NCI-H446 treated with DMSO at 0.1 percent for 48 hours (cell line): Measurements from ENCODE around the gene RNASEH1.
A peak's percentile ranks its signal among the peaks of the same experiment; 100 is the strongest.
"Not testable (repeated sequence)": the region's sequence is repeated elsewhere in the genome, so short reads cannot be mapped to it uniquely, and the experiment has no call there.

ENCODE experiments used
- DNase-seq: peaks from one replicate; lab custom pipeline; 2025; lab: John Stamatoyannopoulos, UW

The RNASEH1 gene

GRCh38 chr2:3519255-3520205 is 38.6 kb downstream of the RNASEH1 start, which contains the start of gene ADI1:
Gene ADI1, minus strand, starts transcription at chr2:3519531. Its CDS starts 44 bp downstream, at chr2:3519487.
- DNase-seq = peak; percentile 58

DNA sequence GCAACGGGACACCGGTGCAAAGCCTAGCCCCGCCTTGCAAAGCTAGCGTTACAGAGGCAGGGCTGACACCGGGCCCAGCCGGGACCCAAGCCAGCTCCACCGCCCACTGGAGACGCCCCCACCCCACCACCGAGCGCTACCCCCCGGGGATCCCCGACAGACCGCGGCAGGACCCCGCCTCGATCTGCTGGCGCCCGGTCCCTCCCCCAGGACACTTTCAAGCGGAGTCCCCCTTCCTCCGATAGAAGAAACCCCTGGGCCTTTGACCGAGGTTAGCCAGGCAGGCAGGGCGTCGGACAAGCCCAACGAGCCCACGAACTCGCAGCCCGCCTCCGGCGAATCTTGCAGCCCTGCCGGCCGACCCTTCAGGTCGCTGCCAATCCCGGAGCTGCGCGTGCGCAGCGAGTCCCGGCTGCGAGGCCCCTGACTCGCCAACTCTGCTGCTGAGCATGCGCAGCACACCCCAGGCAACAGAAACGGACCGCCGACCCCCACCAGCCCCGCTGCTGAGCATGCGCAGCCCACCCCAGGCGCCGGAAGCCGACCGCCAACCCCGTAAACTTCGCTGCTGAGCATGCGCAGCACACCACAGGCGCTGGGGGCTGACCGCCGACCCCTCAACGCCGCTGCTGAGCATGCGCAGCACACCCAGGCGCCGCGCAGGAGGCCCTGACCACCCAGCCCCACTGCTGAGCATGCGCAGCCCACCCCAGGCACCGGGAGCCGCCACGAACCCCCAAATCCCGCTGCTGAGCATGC is 39.5 kb downstream of the RNASEH1 start:
- DNase-seq = peak; percentile 97

GRCh38 chr2:3517948-3518495 is 40.1 kb downstream of the RNASEH1 start:
- DNase-seq = no peak

GRCh38 chr2:3516831-3517230 is 41.3 kb downstream of the RNASEH1 start:
- no peak for DNase-seq

- not testable (repeated sequence) for DNase-seq
Measured at GRCh38 chr2:3515438-3515837, 42.7 kb downstream of the RNASEH1 start.

- DNase-seq = no peak
Measured at GRCh38 chr2:3513026-3513810, 44.9 kb downstream of the RNASEH1 start.

- no peak for DNase-seq
Measured at GRCh38 chr2:3512086-3512485, 46.0 kb downstream of the RNASEH1 start.

GRCh38 chr2:3505771-3506170 is 52.4 kb downstream of the RNASEH1 start:
- no peak for DNase-seq

GRCh38 chr2:3504741-3505140 is 53.4 kb downstream of the RNASEH1 start:
- DNase-seq = no peak

GRCh38 chr2:3503483-3503882 is 54.6 kb downstream of the RNASEH1 start:
- no peak for DNase-seq

GRCh38 chr2:3503046-3503445 is 55.1 kb downstream of the RNASEH1 start:
- DNase-seq = no peak

DNA sequence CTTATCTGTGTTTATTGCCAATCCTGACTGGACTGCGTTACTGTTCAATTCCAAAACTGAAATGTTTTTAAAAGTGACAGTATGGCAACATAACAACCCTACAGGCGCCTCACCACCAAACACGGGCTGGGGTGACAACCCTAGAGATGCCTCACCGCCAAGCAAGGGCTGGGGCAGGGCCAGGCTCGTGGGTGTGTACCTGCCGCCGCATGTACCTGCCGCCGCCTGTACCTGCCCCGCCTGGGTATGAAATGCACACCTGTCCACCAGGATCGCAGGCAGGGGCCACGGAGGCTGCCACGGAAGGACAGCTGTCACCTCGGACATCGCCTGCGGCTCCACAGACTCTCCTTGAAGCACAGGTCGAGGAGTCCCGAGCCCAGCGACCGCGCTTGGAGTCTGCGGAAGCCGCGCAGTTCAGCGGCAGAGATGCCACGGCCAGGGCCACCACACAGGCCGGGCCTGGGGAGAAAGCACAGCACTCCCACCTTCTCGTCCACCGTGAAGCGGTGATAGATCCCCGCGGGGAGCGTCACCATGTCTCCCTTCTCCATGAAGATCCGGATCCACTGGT is 57.7 kb downstream of the RNASEH1 start:
- no peak for DNase-seq

DNA sequence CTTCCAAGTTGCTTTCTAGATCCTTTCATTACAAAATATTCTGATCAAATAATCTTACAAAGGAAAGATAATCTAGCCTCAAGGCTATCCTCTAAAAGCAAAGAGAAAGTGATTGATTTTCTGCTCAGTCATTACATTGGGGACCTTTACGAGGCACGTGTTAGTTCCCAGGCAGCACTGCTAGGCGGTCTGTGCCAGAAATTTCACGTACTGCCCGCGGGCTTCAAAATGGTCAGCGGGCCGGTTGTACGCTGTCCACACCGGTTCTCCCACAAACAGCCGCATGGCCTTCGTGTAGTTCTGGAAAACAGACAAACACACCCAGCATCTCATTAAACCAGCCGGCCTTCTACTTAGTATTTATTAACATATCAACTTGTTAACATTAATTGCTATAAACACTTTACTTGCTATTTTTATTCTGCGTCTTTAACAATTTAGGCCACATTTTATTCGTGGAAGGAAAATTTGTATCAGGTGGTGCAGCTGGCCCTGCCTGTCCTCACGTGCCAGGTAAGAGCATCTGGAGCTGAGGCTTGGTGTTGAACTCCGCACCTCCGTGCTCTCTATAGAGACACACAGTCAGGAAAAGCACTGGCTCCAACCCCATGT is 59.2 kb downstream of the RNASEH1 start:
- DNase-seq = no peak

- not testable (repeated sequence) for DNase-seq
Measured at GRCh38 chr2:3496708-3497080, 61.4 kb downstream of the RNASEH1 start.
